Parathyroid adenoma (tissue), 2 donors: ENCODE results near the gene STAB2.

Experiments
- H2AFZ ChIP-seq: fragments of 300-600 bp; sonication (generic); one replicate; pipeline ENCODE4 v1.7.0; 2017; ENCODE audit warnings: antibody characterized with exemption, mild to moderate bottlenecking
- H3K27ac ChIP-seq: fragments of 300-600 bp; sonication (generic); one replicate; pipeline ENCODE4 v1.7.0; 2017
- H3K27me3 ChIP-seq: fragments of 300-600 bp; sonication (generic); one replicate; pipeline ENCODE4 v1.7.0; 2017; ENCODE audit warnings: low read length; ENCODE audit not compliant: control insufficient read depth, insufficient read depth
- H3K36me3 ChIP-seq: fragments of 300-600 bp; sonication (generic); one replicate; pipeline ENCODE4 v1.7.0; 2017; ENCODE audit warnings: low read length; ENCODE audit not compliant: control insufficient read depth, insufficient read depth
- H3K4me1 ChIP-seq: fragments of 300-600 bp; sonication (generic); one replicate; pipeline ENCODE4 v1.7.0; 2017; ENCODE audit warnings: control low read depth
- H3K4me2 ChIP-seq: fragments of 300-600 bp; sonication (generic); one replicate; pipeline ENCODE4 v1.7.0; 2017; ENCODE audit warnings: low read length
- H3K4me3 ChIP-seq: fragments of 300-600 bp; sonication (generic); one replicate; pipeline ENCODE4 v1.7.0; 2017; ENCODE audit warnings: low read depth, low read length
- H3K79me2 ChIP-seq: fragments of 300-600 bp; sonication (generic); one replicate; pipeline ENCODE4 v1.7.0; 2017; ENCODE audit warnings: control low read depth
- H3K9ac ChIP-seq: fragments of 300-600 bp; sonication (generic); one replicate; pipeline ENCODE4 v1.7.0; 2017; ENCODE audit warnings: mild to moderate bottlenecking
- H3K9me3 ChIP-seq: fragments of 300-600 bp; sonication (generic); one replicate; pipeline ENCODE4 v1.7.0; 2017; ENCODE audit warnings: low read length; ENCODE audit not compliant: control insufficient read depth
- TF ChIP-seq, protein P1 (sequence below): fragments of 300-600 bp; sonication (generic); IDR thresholded peaks from one replicate; pipeline ENCODE4 v1.7.0; 2017; ENCODE audit warnings: antibody characterized with exemption, mild to moderate bottlenecking
- donor health status: primary hyperparathyroidism.

Gene STAB2

DNA sequence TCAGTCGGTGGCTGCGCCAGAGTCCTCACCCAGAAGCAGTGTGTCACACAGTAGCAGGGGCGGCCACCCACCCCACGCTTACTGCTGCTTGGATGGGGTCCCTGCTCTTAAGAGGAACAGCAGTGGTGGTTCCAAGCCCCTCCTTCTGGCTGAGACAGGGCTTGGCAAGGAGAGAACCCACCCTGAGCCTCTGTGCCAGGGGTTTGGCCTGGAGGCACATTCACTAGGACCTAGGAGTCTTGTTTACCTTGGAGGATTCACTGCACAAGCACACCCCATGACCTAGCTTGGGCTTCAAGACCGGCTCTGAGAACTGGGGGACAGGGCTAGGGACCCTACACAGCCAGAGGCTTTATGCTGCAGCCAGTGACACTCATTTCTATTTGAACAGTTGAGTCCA, 175.4 kb downstream of the STAB2 start:
- no peaks in the 10 kb centered on the region for H3K9me3 ChIP-seq
- no peaks in the 10 kb centered on the region for H3K4me1 ChIP-seq
- H2AFZ ChIP-seq: no peak overlapping the region
- H3K9ac ChIP-seq: no peak overlapping the region
- no peak overlapping the region for H3K4me3 ChIP-seq
- no peaks in the 10 kb centered on the region for H3K79me2 ChIP-seq
- no peaks in the 10 kb centered on the region for H3K36me3 ChIP-seq
- H3K4me2 ChIP-seq: no peak overlapping the region
- H3K27ac ChIP-seq: no peak overlapping the region
- TF ChIP-seq, protein P1, sequence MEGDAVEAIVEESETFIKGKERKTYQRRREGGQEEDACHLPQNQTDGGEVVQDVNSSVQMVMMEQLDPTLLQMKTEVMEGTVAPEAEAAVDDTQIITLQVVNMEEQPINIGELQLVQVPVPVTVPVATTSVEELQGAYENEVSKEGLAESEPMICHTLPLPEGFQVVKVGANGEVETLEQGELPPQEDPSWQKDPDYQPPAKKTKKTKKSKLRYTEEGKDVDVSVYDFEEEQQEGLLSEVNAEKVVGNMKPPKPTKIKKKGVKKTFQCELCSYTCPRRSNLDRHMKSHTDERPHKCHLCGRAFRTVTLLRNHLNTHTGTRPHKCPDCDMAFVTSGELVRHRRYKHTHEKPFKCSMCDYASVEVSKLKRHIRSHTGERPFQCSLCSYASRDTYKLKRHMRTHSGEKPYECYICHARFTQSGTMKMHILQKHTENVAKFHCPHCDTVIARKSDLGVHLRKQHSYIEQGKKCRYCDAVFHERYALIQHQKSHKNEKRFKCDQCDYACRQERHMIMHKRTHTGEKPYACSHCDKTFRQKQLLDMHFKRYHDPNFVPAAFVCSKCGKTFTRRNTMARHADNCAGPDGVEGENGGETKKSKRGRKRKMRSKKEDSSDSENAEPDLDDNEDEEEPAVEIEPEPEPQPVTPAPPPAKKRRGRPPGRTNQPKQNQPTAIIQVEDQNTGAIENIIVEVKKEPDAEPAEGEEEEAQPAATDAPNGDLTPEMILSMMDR: no peak
- no peaks in the 10 kb centered on the region for H3K27me3 ChIP-seq

DNA sequence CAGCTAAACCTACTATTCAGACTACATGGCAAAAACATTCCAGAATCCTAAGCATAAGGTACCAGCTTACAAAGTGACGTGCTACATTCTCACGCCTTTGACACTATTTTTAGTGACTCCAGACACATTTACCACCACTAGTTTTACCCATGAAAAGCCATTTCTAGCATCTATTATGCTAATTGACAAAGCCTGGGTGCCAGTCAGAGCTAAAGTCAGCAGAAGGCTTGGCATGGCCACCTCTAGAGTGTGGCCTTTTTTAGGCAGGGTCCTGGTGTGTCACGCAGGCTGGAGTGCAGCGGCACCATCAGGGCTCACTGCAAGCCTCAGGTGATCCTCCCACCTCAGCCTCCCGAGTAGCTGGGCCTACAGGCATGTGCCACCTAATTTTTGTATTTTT, 178.2 kb downstream of the STAB2 start:
- H3K79me2 ChIP-seq: no peaks in the 10 kb centered on the region
- no peaks in the 10 kb centered on the region for H3K4me1 ChIP-seq
- H3K36me3 ChIP-seq: no peaks in the 10 kb centered on the region
- no peak overlapping the region for H3K4me2 ChIP-seq
- H3K4me3 ChIP-seq: no peak overlapping the region
- no peaks in the 10 kb centered on the region for H3K9me3 ChIP-seq
- TF ChIP-seq, protein P1: no peak
- no peak overlapping the region for H2AFZ ChIP-seq
- no peaks in the 10 kb centered on the region for H3K27me3 ChIP-seq
- no peak overlapping the region for H3K27ac ChIP-seq
- no peak overlapping the region for H3K9ac ChIP-seq

DNA sequence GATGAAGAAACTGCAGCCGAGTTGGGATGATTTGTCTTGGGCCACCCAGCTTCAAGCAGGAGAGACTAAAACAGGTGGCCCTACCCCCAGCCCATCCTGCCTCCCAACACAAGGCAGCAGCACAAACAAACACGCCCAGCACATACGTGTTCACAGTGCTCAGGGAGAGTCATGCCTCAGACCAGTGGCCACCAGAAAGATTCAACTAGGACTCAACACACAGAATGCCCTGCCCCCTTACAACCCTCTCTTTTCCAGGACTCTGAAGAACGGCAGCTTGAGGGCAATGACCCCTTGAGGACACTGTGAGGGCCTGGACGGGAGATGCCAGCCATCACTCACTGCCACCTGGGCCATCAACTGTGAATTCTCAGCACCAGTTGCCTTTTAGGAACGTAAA, 179.0 kb downstream of the STAB2 start:
- Histone ChIP-seq H3K4me1 (no peaks in the 10 kb centered on the region), H2AFZ (no peak overlapping the region), H3K27me3 (no peaks in the 10 kb centered on the region), H3K4me2 (no peak overlapping the region), H3K79me2 (no peaks in the 10 kb centered on the region), H3K9me3 (no peaks in the 10 kb centered on the region), H3K36me3 (no peaks in the 10 kb centered on the region), H3K9ac (no peak overlapping the region), H3K4me3 (no peak overlapping the region), H3K27ac (no peak overlapping the region)
- TF ChIP-seq, protein P1: no peak

DNA sequence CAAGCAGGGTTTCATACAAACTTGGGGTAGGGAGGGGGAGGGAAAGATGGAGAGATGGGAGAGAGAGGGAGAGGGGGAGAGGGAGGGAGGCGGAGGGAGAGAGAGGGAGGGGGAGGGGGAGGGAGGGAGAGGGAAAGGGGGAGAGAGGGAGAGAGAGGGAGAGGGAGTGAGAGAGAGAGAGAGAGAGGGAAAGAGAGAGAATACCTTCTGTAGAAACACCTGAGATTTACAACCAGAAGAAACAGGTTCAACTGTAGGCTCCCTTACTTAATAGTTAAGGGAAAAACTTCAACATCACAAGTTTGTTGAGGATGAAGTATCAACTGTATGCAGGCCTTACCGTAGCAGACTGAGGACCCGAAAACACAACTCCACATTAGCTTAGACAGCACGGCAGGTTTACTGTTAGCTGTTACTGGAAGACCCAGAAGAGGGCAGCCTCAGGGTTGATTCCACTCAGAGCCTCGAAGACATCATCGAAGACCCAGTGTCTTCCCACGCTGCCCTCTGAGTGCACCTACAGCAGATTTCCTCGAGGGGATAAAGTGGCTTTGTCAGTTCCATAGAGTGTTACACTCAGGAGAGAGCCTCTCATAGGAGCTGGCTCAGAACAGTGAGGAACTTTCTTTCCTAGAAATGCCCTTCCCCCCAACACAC, 181.5 kb downstream of the STAB2 start:
- Histone ChIP-seq H3K36me3 (no peaks in the 10 kb centered on the region), H3K9ac (no peak overlapping the region), H3K27ac (no peak overlapping the region), H3K79me2 (no peaks in the 10 kb centered on the region), H2AFZ (no peak overlapping the region), H3K4me3 (no peak overlapping the region), H3K9me3 (no peaks in the 10 kb centered on the region), H3K27me3 (no peaks in the 10 kb centered on the region), H3K4me2 (no peak overlapping the region), H3K4me1 (no peaks in the 10 kb centered on the region)
- TF ChIP-seq, protein P1: no peak
